Activated naive CD4-positive, alpha-beta T cell treated with Interleukin-2 at 50 U/mL for 16 hours (primary cell): ENCODE measurements around the gene MRGPRE.

ENCODE experiments used
- DNase-seq: peaks from one replicate; pipeline ENCODE4 v3.0.0-alpha.2; 2020

The MRGPRE gene

DNA sequence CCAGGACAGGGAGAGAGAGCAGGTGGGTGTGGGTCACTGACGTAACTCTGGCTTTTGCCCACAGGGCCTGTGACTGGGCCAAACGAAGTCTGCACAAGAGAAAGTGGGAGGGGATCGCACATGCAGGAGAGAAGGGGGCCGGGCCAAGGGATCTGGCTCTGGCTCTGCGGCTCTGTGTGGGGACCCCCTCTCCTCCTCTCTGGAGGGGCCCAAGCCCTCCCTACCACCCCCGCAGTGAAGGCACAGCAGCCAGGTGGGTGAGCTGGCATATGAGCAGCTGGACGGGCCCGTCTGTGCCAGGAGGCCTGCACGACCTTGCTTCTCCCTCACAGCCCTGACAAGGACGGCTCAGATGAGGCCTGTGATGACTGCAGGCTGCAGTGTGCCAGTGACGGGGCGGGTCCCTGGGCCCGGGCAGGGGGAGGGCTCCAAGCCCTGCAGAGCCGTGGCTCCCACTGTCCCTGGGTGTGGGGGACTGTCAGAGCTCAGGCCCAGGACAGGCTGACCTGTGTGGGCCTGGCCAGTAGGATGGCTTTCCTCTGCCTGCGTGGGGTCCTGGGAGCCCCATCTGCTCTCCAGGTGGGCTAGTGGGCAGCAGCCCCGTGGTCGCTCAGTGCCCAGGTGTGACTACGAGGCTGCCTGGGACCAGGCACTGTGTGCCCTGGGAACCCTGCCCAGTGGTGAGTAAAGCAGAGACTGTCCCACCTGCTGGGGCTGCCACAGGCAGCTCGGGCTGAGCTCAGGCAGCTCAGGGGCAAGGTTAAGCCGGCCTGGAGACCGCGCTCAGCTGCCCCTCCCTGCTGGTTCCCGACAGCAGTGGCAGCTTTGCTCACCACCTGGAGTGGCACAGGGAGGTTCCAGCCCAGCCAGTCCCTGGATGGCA, 35.8 kb downstream of the MRGPRE start:
- DNase-seq, result no peak

DNA sequence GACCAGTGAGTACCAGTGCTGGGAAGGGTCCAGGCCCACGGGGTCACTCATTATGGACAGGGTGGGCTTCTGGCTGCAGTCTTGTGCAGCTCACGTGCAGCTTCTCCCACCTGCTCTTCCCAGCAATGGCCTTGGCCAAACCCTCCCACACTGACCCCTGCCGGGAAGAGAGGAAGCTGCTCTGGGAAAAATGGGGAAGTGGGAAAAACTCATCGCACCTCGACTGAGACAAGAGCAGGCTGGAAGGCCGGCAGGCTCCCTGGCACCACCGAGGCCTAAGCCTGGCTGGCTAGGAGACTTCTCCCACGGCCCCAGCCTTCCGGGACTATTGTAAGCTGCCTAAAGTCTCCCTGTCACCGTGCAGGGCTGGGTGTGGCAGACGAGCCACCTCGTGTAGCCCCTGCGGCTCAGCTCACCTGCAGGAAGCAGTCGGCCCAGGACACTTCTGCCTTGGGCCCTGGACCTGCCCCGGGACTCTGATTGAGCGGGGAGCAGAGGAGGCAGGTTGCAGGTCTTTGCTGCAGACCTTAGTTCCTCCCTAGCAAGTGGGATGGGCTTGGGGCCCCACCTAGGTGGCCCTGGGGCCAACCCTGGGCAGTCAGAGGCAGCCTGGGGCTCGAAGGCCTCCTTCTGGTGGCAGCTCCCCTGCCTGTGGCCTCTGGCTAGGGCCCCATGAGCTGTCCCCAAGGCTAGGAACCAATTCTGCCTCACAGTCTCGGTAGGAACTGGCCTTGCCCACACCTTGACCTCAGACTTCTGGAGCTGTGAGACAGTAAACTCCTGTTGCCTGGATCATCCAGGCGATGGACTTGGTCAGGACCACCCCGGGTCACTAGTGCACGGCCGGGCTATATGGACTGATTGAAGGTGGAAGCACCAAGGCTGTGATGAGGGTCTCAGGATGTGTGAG, 36.7 kb downstream of the MRGPRE start:
- DNase-seq, result no peak

DNA sequence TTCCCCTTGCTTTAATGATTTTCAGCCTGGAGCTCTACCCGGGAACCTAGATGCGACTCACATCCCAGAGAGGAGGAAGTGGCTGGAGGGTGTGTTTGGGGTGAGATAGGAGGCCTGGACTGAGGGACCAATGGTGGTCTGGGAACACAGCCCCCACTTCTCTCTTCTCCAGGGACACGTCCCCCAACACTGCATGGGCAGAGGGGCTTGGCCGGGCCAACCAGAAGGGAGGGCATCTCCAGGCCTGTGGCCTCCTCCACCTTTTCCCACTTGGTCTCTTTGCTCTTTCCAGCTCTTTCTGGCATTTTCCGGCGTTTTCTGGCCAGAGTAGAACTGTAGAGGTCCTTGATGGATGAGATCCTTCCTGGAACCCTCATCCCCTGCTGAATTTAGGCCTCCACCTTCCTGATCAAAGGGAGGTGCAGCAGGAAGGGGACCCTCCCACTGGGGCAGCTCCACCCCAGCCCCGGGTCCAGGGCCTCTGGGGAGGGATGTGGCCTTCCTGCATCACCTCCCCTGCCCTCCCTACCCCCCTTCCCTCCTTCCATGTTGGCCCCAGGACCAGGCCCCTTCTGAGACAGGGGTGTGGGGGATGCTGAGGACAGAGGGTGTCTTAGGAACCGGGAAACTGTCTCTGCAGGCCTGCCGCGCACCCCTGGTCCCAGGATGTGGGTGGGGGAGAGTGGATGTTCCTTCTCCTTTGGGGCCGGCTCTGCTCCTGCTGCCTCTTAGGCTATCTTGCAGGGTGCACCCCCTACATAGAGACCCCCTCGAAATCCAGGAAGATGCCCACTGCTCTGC, 38.0 kb downstream of the MRGPRE start:
- no peak for DNase-seq

DNA sequence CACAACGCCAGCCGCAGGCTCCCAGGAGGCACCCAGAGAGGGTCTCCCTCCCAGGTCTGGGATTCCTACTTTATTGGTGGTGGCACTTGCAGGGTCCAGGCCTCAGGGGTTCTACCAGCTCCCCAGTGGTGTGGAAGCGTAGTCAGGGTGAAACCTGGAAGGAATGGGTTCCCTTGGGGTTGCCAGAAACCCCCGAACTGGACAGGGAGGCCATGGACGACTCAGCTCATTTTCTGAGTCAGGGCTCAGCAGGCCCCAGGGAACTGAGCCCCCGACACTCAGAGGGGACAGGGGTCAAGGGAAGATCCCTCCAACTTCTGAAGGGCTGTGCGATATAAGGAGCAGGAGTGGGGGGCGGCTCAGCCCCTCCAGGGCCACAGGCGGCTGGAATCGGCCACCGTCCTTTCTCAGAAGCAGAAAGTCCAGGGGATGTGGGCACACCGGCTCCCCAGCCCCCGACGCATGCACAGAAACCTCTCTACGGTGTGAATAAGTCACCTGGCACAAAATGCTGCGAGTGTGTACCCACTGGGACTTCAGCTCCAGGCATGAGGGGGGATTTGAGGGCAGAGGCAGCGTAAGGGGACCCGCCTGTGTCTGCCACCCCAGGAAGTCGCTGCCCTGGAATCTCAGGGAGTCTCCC, 38.7 kb downstream of the MRGPRE start:
- no peak for DNase-seq

DNA sequence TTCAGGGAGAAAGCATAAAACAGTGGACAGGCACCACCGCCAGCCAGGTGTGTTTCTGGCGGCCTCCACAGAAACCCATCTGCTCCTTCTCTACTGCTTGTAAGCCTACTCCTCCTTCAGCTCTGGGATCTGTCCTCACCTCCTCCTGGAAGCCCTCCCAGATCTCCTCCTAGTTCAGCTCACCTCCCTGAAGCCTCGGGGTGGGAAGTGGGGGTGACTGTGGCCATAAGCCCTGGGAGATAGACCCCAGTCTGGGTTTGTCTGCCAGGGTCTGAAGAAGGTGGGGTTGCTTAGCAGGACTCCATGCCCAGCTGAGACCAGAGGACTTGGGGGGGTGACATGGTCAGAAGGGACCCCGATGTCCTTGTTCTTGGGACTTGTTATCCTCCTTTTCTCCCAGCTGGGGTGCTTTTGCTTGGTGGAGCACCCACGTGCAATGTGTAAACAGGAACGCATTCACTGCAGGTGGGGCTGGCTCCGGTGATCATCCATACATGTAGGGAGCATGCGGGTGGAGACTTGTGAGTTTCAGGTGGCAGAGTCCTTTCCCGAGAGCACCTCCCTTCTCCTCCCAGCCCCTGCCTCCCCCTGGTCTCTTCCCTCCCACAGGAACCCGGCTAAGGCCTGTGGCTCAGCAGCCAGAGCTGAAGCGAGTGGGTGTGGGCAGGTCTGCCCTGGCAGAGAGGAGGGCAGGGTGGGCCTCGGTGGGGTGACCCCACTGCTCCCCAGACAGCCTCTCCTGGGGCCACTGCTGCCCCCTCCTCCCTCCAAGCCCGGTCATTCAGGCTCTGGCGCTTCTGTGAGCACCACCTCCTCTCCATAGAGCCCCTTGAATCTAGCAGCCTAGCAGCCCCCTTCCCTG, 39.5 kb downstream of the MRGPRE start:
- no peak for DNase-seq

DNA sequence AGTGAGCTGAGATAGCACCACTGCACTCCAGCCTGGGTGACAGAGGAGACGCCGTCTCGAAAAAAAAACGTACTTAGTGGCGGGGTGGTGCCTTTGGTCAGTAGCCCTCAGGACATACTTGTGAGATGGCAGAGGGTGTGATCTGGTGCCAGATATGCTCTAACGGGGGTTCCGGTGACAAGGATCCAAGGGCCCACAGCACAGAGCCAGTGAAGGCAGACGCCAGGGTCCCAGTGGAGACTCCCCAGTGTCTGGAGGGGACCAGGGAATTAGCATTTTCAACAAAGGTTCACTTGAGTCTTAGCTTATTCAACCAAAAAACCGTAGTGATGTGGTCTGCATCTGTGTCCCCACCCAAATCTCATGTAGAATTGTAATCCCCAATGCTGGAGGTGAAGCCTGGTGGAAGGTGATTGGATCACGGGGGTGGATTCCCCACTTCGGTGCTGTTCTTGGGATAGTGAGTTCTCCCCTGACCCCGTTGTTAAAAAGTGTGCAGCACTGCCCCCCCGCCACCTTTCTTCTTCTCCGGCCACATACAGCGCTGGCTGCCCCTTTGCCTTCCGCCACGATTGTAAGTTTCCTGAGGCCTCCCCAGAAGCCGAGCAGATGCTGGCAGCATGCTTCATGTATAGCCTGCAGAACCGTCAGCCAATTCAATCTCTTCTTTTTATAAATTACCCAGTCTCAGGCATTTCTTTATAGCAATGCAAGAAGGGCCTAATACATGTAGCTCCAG, 40.5 kb downstream of the MRGPRE start:
- no peak for DNase-seq

DNA sequence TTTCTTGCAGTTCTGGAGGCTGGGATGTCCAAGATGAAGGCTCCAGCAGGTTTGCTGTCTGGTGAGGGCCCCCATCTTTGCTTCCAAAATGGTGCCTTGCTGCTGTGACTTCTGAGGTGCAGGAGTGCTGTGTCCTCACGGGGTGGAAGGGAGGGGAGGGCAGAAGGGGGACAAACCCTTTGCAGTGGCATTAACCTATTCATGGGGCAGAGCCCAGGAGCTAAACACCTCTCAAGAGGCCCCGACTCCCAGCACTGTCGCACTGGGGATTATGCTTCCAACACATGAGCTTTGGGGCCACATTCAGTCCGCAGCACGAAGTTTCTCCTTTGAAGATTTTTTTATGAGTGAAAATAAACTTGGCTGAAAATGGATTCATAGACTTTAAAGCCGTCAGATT, 41.6 kb downstream of the MRGPRE start:
- no peak for DNase-seq

DNA sequence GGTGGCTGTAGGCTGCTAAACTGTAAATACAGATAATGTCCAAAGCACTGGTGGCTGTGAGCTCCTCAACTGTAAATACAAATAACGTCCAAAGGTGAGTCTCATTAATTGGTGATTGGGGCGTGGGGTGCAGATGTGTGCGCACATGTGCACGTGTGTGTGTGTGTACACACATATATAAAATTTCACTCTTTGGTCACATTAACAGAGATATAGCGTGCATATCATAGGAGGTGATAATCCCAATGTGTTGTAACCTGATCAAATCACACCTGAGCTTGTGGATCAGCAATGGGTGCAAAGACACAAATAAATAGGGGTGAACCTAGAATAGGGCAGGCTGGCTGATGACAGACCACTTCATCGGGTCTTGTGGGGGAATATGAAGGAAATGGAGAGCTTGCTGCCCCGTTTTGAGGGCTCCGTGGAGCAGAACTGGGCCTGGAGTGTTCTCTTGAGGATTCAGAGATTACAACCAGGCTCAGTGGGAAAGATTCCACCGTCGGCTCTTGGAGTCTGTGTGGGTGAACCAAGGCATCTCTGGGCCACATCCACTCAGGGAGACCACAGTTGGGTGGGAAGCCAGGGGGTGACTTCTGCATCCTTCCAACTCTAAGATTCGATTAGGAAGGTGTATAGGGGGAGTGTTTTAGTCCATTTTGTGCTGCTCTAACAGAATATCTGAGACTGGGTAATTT, 42.2 kb downstream of the MRGPRE start:
- no peak for DNase-seq

DNA sequence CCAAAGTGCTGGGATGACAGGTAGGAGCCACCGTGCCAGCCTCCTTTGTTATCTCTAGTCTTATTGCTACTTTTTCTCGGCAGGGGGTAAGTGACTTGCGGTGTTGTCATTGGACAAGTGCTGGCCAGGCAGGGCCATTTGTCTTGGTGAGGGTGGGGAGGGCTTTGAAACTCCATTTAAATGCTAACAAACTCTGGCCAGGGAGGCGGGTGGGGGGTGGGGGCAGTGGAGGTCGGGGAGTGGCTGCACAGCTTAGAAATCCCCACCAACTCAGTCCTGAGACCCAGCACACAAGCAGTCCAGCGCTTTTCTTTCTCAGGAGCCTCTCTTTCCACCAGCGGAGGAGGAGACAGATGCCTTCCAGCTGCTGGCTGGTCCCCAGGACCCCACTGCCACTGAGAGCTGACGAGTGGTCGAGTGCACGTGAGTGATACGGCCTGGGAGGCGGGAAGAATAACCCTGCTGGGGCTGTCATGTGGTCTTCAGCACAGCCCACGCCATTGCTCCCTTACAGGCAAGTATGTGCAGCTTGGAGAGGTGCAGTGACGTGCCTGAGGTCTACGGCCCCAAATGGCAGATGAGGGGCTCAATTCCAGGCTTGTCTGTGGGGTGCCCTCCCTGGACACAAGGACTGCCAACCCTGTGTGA, 42.9 kb downstream of the MRGPRE start:
- no peak for DNase-seq

DNA sequence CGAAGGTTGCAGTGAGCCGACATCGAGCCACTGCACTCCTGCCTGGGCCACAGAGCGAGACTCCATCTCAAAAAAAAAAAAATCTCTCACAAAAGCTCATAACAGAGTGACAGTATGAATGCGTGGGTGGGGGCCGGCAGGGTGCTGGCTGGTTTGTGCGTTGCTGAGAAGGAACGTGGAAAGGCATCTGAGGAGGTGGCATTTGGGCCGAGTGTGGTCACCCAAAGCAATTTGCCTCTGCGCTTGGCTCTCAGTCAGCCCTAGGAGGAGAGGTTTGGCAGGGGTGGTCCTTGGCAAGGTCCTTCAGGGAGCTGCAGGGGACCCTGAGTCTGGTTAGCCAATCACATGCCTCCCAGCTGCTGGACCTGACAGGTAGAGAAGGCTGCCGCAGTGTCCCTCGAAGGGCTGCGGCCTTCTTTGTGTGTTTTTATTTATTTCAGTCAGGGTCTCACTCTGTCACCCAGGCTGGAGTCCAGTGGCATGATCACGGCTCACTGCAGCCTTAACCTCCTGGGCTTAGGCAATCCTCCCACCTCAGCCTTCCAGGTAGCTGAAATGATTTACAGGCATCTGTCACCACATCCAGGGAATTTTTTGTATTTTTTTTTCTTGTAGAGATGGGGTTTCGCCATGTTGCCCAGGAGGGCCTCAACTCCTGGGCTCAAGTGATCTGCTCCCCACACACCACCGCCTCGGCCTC, 43.6 kb downstream of the MRGPRE start:
- DNase-seq, result no peak

DNA sequence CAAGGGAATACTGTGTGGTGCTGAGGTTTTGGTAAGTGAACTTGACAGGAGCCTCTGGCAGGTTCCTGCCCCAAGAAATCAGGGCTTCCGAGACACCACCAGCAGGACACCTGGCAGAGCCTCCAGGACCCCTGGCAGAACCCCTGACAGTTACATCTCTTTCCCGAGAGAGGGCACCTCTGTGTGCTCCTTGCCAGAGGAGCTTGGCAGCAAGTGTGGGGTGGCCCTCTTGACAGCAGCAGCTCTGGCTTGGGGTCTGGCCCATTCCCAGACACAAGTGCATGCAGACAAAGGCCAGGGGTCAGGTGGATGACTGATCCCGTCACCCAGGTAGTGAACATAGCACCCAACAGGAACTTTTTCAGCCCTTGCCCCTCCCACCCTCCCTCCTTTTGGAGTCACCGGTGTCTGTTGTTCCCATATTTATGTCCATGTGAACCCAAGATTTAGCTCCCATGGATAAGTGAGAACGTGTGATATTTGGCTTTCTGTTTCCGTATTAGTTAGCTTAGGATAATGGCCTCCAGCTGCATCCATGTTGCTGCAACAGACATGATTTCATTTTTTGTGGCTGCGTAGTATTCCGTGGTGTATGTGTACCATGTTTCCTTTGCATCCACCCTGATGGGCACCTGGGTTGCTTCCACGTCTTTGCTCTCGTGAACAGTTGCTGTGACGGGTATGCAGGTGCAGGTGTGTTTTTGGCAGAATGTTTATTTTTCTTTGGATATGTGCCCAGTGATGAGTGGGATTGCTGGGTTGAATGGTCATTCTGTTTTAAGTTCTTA, 45.9 kb downstream of the MRGPRE start:
- no peak for DNase-seq

DNA sequence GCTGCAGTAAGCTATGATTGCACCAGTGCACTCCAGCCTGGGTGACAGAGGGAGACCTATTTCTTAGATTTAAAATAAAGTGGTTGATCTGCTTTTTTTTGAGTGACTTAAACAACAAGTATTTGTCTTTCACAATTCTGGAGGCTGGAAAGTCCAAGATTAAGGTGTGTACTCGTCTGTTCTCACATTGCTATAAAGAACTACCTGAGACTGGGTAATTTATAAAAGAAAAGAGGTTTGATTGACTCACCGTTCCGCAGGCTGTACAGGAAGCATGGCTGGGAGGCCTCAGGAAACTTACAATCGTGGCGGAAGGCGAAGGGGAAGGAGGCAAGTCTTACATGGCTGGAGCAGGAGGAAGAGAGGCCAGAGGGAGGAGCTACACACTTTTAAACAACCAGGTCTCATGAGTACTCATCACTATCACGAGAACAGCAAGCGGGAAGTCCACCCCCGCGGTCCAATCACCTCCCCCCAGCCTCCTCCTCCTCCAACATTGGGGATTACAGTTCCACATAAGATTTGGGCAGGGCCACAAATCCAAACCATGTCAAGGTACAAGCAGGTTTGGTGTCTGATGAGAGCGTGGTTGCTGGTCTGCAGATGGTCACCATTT, 47.4 kb downstream of the MRGPRE start:
- no peak for DNase-seq

DNA sequence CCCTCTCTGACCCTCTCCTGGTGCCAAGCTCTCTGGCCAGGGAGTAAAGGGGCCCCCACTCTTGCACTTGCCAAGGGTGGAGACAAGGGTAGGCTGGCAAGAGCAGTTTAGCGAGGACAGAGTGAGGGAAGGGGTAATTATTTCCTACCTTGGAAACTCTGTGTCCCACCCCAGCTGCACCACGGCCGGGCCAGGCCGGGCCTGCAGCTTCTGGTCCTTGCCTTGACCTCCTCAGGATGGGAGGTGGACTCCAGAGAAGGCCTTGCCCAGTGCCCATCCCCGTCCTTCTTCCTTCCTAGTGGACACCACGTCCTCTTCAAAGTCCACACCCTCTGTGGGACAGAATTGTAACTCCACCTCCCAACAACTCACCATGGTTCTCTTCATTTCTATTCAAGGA, 48.7 kb downstream of the MRGPRE start:
- DNase-seq, result no peak

DNA sequence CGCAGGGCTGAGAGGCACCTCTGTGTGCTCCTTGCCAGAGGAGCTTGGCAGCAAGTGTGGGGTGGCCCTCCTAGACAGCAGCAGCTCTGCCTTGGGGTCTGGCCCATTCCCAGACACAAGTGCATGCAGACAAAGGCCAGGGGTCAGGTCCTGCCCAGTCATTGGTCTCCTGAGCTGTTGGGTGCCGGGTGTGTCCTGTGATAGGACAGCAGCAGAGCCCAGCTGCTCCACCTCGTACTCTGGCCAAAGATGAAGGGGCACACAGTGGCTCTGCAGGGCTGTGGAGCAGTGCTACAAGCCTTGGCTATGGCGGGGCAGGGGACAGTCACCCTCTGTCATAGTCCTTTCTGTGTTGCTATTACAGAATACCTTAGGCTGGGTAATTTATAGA, 49.8 kb downstream of the MRGPRE start:
- DNase-seq, result no peak

DNA sequence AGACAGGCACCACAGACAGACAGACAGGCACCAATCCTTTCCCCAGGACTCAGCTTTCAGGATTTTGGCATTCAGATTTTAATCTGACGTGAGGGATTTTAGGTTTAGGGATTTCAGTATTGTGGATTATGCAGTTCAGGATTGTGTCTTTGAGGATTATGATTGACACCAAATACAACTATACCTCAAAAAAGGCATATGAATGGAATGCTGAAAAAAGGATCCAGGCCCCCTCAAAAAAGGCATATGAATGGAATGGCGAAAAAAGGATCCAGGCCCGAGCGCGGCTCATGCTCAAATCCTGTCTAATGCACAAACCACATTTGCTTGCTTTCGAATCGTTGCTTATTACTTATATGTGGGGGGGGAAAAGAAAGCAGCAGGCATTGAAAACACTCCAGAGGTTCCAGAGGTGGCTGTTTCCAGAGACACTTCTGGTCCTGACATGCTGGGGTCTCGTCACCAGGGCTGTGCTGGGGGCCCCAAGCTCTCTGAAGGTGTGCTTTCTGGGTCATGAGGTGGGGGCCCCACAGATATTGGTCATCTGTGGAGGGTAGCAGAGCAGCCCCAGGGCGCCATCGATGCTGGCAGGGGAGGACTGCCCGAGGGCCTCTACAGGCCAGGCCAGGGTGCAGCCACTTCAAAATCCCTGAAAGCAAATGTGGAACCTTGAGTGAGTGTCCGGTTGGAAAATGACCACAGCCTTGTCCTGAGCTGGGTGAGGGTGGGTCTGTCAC, 50.3 kb downstream of the MRGPRE start:
- no peak for DNase-seq

DNA sequence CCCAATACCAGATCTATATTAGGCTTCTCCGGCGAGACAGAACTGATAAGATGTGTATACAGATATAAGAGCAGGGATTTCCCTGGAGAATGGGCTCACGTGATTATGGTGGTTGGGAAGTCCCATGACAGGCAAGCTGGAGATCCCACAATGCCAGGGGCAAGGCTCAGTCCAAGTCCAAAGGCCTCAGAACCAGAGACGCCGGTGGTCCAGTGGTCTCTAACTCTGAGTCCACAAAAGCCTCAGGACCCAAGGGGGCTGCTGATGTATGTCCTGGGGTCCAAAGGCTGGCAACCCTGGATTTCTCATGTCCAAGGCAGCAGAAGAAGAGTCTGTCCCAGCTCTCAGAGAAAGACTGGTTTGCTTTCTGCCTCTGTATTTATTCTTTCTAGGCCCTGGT, 51.3 kb downstream of the MRGPRE start:
- DNase-seq, result no peak

DNA sequence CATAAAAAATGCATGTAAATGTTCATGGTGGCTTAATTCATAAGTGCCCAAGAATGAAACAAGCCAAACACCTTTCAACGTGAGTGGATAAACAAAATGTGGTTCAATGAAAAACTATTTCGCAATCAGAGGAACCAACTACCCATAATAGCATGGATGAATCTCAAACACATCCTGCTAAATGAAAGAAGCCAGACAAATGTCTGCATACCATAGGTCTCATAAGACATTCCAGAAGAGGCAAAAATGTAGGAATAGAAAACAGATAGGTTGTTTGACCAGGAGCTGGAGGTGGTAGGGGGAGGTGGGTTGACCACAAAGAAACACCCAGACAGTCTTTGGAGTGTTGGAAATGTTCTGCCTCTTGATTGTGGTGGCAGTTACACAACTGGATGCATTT, 53.9 kb downstream of the MRGPRE start:
- DNase-seq, result no peak
